Hepatic stellate cell (primary cell): ENCODE results near the gene KAZN.

ENCODE experiments used
- DNase-seq: peaks from one replicate; pipeline ENCODE4 v3.0.0; 2011; ENCODE audit warnings: low spot score

Gene KAZN

GRCh38 chr1:15062479-15063099, 464.1 kb downstream of the KAZN start:
- no peak for DNase-seq

- DNase-seq, result no peak
Observed at GRCh38 chr1:15063346-15063745, 464.9 kb downstream of the KAZN start.

- no peak for DNase-seq
Observed at GRCh38 chr1:15063783-15064182, 465.3 kb downstream of the KAZN start.

GRCh38 chr1:15064217-15064929, 465.9 kb downstream of the KAZN start:
- no peak for DNase-seq

- DNase-seq, result no peak
Observed at GRCh38 chr1:15065291-15065690, 466.8 kb downstream of the KAZN start.

GRCh38 chr1:15065736-15066135, 467.3 kb downstream of the KAZN start:
- DNase-seq, result no peak

GRCh38 chr1:15066191-15066590, 467.7 kb downstream of the KAZN start:
- DNase-seq, result no peak

GRCh38 chr1:15067148-15067547, 468.7 kb downstream of the KAZN start:
- no peak for DNase-seq

GRCh38 chr1:15068152-15068551, 469.7 kb downstream of the KAZN start:
- DNase-seq, result no peak

- DNase-seq, result no peak
Observed at GRCh38 chr1:15068997-15069396, 470.5 kb downstream of the KAZN start.

- no peak for DNase-seq
Observed at GRCh38 chr1:15070145-15070748, 471.8 kb downstream of the KAZN start.

GRCh38 chr1:15071936-15072335, 473.5 kb downstream of the KAZN start:
- no peak for DNase-seq

GRCh38 chr1:15073799-15074308, 475.4 kb downstream of the KAZN start:
- DNase-seq, result no peak

- DNase-seq, result no peak
Observed at GRCh38 chr1:15075175-15075574, 476.7 kb downstream of the KAZN start.

- DNase-seq, result peak; percentile 42
Observed at GRCh38 chr1:15075817-15076216, 477.3 kb downstream of the KAZN start.

GRCh38 chr1:15076807-15077206, 478.3 kb downstream of the KAZN start:
- DNase-seq, result no peak

GRCh38 chr1:15077384-15077783, 478.9 kb downstream of the KAZN start:
- no peak for DNase-seq

- DNase-seq, result no peak
Observed at GRCh38 chr1:15080328-15081007, 482.0 kb downstream of the KAZN start.

- no peak for DNase-seq
Observed at GRCh38 chr1:15081102-15081501, 482.6 kb downstream of the KAZN start.

- no peak for DNase-seq
Observed at GRCh38 chr1:15083578-15083977, 485.1 kb downstream of the KAZN start.

- peak; percentile 64 for DNase-seq
Observed at GRCh38 chr1:15088281-15088971, 489.9 kb downstream of the KAZN start.
